Esophagus muscularis mucosa (tissue), 4 donors: Measurements from ENCODE around the gene TRAF3. TPM values are rescaled to one million over a fixed set of nuclear protein-coding genes. Genes with fewer than 3 reads are reported as not detected.
A peak's percentile ranks its signal among the peaks of the same experiment; 100 is the strongest.

Source experiments
- DNase-seq: peaks from one replicate; pipeline ENCODE4 v3.0.0-alpha.2; 2017; ENCODE audit errors: extremely low spot score
- H3K27ac ChIP-seq, 4 donors: fragments of 200-600 bp; sonication (generic); replicated peaks in 1 of 4; 1 replicate in 3 of 4; 2 replicates in 1 of 4; pipeline ENCODE4 v1.5.1; 2016 to 2019; ENCODE audit warnings: mild to moderate bottlenecking in 1 of 4
- H3K27me3 ChIP-seq, 4 donors: fragments of 200-600 bp; sonication (generic); one replicate each; pipeline versions ENCODE4 v1.5.1 to v1.6.0; 2016 to 2019
- H3K36me3 ChIP-seq, 4 donors: fragments of 200-600 bp; sonication (generic); one replicate each; pipeline ENCODE4 v1.5.1; 2016 to 2019
- H3K4me1 ChIP-seq, 4 donors: fragments of 200-600 bp; sonication (generic); one replicate each; pipeline ENCODE4 v1.5.1; 2016 to 2019
- H3K4me3 ChIP-seq, 4 donors: fragments of 200-600 bp; sonication (generic); 1 replicate in 2 of 4; 2 replicates in 2 of 4; pipeline ENCODE4 v1.5.1; 2016 to 2019; ENCODE audit warnings: mild to moderate bottlenecking in 4 of 4, moderate library complexity in 1 of 4
- H3K9me3 ChIP-seq, 4 donors: fragments of 200-600 bp; sonication (generic); 1 replicate in 3 of 4; 2 replicates in 1 of 4; pipeline ENCODE4 v1.5.1; 2016 to 2019
- EP300 ChIP-seq: sonication (generic); formaldehyde crosslinking; IDR thresholded peaks from one replicate; pipeline ENCODE4 v1.6.1; 2017; ENCODE audit warnings: antibody characterized with exemption
- POLR2A ChIP-seq: fragments of 450-650 bp; IDR thresholded peaks from one replicate; pipeline ENCODE4 v1.6.1; 2017; ENCODE audit warnings: antibody characterized with exemption, moderate library complexity, mild to moderate bottlenecking, low read depth
- POLR2AphosphoS5 ChIP-seq, 2 donors: sonication (generic); formaldehyde crosslinking; IDR thresholded peaks; one replicate each; pipeline ENCODE4 v1.6.1; 2017; ENCODE audit warnings: antibody characterized with exemption in 2 of 2
- WGBS: methylation state at CpG from one replicate; pipeline ENCODE4 v1.1.5; 2018; 5-methylcytosine and 5-hydroxymethylcytosine counted together
- intact Hi-C: fragments of 100-400 bp; cut with DNase I; formaldehyde crosslinking; loops from one replicate; pipeline ENCODE4 v1.15.1; 2023
- total RNA-seq, 4 donors: library from RNA; depleted of rRNA; stranded (reverse); fragments of >200 nt; gene quantifications; one replicate each; pipeline versions ENCODE4 v1.1.0 to v1.2.1, GENCODE V29; 2016
- TF ChIP-seq, protein P1 (sequence below), 3 experiments: fragments of 200-600 bp in 2 of 3; fragments of 450-650 bp in 1 of 3; sonication (generic) in 2 of 3; IDR thresholded peaks; one replicate each; pipeline ENCODE4 v1.5.1; 2017 to 2019; ENCODE audit warnings: antibody characterized with exemption in 3 of 3, mild to moderate bottlenecking in 2 of 3, moderate library complexity in 1 of 3

TRAF3 gene, protein sequence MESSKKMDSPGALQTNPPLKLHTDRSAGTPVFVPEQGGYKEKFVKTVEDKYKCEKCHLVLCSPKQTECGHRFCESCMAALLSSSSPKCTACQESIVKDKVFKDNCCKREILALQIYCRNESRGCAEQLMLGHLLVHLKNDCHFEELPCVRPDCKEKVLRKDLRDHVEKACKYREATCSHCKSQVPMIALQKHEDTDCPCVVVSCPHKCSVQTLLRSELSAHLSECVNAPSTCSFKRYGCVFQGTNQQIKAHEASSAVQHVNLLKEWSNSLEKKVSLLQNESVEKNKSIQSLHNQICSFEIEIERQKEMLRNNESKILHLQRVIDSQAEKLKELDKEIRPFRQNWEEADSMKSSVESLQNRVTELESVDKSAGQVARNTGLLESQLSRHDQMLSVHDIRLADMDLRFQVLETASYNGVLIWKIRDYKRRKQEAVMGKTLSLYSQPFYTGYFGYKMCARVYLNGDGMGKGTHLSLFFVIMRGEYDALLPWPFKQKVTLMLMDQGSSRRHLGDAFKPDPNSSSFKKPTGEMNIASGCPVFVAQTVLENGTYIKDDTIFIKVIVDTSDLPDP
- 10 to 100 TPM in 3 of 4 donors, 1 to 10 TPM in 1; 9.6 to 19.1 (median 17.5) TPM for total RNA-seq

- no peak for DNase-seq
- Histone ChIP-seq H3K4me1 (peaks cover 11 to 40% (median 24%) of the 10 kb centered on the region in 4 donors), H3K27me3 (no peaks in the 10 kb centered on the region), H3K9me3 (no peaks in the 10 kb centered on the region), H3K4me3 (peak within 1 kb of the TSS; percentile 82 to 93 (median 89)), H3K36me3 (no peaks in the 10 kb centered on the region), H3K27ac (peak within 1 kb of the TSS; percentile 89 to 94 (median 90))
- 52% methylated on average over 27 of the region's 163 CpGs for WGBS
- intact Hi-C loops = loop anchor here (5.0 to 10.0 kb wide), 2 partner anchors 138 to 280 kb away; partner anchors contain the start of gene CDC42BPB
- TF ChIP-seq, protein P1, sequence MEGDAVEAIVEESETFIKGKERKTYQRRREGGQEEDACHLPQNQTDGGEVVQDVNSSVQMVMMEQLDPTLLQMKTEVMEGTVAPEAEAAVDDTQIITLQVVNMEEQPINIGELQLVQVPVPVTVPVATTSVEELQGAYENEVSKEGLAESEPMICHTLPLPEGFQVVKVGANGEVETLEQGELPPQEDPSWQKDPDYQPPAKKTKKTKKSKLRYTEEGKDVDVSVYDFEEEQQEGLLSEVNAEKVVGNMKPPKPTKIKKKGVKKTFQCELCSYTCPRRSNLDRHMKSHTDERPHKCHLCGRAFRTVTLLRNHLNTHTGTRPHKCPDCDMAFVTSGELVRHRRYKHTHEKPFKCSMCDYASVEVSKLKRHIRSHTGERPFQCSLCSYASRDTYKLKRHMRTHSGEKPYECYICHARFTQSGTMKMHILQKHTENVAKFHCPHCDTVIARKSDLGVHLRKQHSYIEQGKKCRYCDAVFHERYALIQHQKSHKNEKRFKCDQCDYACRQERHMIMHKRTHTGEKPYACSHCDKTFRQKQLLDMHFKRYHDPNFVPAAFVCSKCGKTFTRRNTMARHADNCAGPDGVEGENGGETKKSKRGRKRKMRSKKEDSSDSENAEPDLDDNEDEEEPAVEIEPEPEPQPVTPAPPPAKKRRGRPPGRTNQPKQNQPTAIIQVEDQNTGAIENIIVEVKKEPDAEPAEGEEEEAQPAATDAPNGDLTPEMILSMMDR (IDR thresholded peaks at IDR 0.05) = no peak
- TF ChIP-seq EP300 (no peak), POLR2AphosphoS5 (IDR thresholded peaks at IDR 0.05) (no peak), POLR2A (no peak)
Observed at GRCh38 chr14:102776761-102777710, at the start of gene TRAF3. TSS of gene TRAF3 (plus strand) at chr14:102777449. CDS start at chr14:102870202, 92,753 bp downstream.

- peaks cover 18 to 78% (median 56%) of the 10 kb centered on the region in 4 donors for H3K36me3 ChIP-seq
- intact Hi-C loops = no loop called here
- no peaks in the 10 kb centered on the region for H3K27me3 ChIP-seq
- no peaks in the 10 kb centered on the region for H3K4me1 ChIP-seq
- no peak overlapping the region for H3K4me3 ChIP-seq
- no peak for DNase-seq
- no peak overlapping the region for H3K27ac ChIP-seq
- H3K9me3 ChIP-seq = no peaks in the 10 kb centered on the region
- 87% methylated on average over 6 of the region's 6 CpGs for WGBS
- TF ChIP-seq EP300 (no peak), POLR2A (no peak), POLR2AphosphoS5 (IDR thresholded peaks at IDR 0.05) (no peak)
- TF ChIP-seq, protein P1 (IDR thresholded peaks at IDR 0.05) = no peak
Observed at GRCh38 chr14:102728501-102728900, 48.7 kb upstream of the TRAF3 start.

GRCh38 chr14:102729268-102729667 is 48.0 kb upstream of the TRAF3 start:
- intact Hi-C loops = no loop called here
- Histone ChIP-seq H3K4me3 (no peak overlapping the region), H3K27ac (no peak overlapping the region), H3K27me3 (no peaks in the 10 kb centered on the region), H3K4me1 (no peaks in the 10 kb centered on the region), H3K36me3 (peaks cover 18 to 75% (median 52%) of the 10 kb centered on the region in 4 donors), H3K9me3 (no peaks in the 10 kb centered on the region)
- WGBS = 92% methylated on average over 6 of the region's 6 CpGs
- DNase-seq = no peak
- TF ChIP-seq POLR2AphosphoS5 (IDR thresholded peaks at IDR 0.05) = no peak
- TF ChIP-seq, protein P1 (IDR thresholded peaks at IDR 0.05) = no peak
- TF ChIP-seq EP300 = no peak
- no peak for TF ChIP-seq POLR2A

DNA sequence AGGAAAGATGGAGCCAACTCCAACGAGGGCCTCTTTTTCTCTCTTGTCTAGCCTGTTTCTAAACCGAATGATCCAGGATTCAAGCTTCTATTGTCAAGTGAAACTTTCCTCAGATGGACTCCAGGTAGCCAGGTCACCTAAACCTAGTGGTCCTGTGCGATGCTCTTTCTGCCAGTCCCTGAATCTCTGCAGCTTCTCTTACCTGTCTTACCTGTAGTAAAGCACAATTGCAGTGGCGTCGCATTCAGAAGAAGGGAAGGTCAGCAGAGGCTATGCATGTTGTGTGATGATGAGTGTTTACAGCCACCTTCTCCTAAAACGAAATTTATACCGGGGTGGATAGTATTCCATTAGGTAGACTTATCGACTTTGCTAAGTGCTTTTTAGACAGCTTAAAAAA is 47.4 kb upstream of the TRAF3 start:
- TF ChIP-seq, protein P1 (IDR thresholded peaks at IDR 0.05) = no peak
- TF ChIP-seq EP300 = no peak
- TF ChIP-seq POLR2AphosphoS5 (IDR thresholded peaks at IDR 0.05) = no peak
- TF ChIP-seq POLR2A = no peak
- Histone ChIP-seq H3K27ac (no peak overlapping the region), H3K4me1 (no peaks in the 10 kb centered on the region), H3K9me3 (no peaks in the 10 kb centered on the region), H3K36me3 (peaks cover 18 to 69% (median 47%) of the 10 kb centered on the region in 4 donors), H3K27me3 (no peaks in the 10 kb centered on the region), H3K4me3 (no peak overlapping the region)
- intact Hi-C loops = no loop called here
- 93% methylated on average over 8 of the region's 8 CpGs for WGBS
- DNase-seq = no peak
